Prostate gland (tissue), 2 donors: ENCODE measurements around the gene CFDP1.

Experiments used
- POLR2A ChIP-seq: fragments of 450-650 bp; IDR thresholded peaks from one replicate; pipeline ENCODE4 v1.6.1; 2016; ENCODE audit warnings: antibody characterized with exemption, mild to moderate bottlenecking
- TF ChIP-seq, protein P1 (sequence below), 4 experiments: fragments of 200-600 bp in 2 of 4; fragments of 450-650 bp in 2 of 4; sonication (generic) in 2 of 4; IDR thresholded peaks; 1 replicate in 3 of 4; 2 replicates in 1 of 4; pipeline ENCODE4 v1.5.1; 2016 to 2019; ENCODE audit warnings: antibody characterized with exemption in 4 of 4, mild to moderate bottlenecking in 2 of 4, moderate library complexity in 2 of 4

GRCh38 chr16:75267631-75268264, 165.6 kb downstream of the CFDP1 start:
- TF ChIP-seq, protein P1, sequence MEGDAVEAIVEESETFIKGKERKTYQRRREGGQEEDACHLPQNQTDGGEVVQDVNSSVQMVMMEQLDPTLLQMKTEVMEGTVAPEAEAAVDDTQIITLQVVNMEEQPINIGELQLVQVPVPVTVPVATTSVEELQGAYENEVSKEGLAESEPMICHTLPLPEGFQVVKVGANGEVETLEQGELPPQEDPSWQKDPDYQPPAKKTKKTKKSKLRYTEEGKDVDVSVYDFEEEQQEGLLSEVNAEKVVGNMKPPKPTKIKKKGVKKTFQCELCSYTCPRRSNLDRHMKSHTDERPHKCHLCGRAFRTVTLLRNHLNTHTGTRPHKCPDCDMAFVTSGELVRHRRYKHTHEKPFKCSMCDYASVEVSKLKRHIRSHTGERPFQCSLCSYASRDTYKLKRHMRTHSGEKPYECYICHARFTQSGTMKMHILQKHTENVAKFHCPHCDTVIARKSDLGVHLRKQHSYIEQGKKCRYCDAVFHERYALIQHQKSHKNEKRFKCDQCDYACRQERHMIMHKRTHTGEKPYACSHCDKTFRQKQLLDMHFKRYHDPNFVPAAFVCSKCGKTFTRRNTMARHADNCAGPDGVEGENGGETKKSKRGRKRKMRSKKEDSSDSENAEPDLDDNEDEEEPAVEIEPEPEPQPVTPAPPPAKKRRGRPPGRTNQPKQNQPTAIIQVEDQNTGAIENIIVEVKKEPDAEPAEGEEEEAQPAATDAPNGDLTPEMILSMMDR (IDR thresholded peaks at IDR 0.05): no peak
- no peak for TF ChIP-seq POLR2A
